B cell (primary cell): ENCODE results near the gene ATAD2B. TPM values are rescaled to one million over a fixed set of nuclear protein-coding genes. Genes with fewer than 3 reads are reported as not detected.

ENCODE experiments used
- ATAC-seq: fragments of 200-7000 bp; cut with Tn5 transposase; one replicate; pipeline ENCODE4 v1.10.0; 2021; ENCODE audit warnings: low read depth, mild to moderate bottlenecking, moderate number of reproducible peaks, moderate library complexity
- CTCF ChIA-PET: fragments of 350-600 bp; sonication (Branson Sonifier 250); formaldehyde crosslinking; loops from one replicate; lab custom pipeline; 2021; ENCODE audit warnings: antibody characterized with exemption, inconsistent platforms; lab: Charles Lee
- POLR2A ChIA-PET: fragments of 350-600 bp; sonication (Branson Sonifier 250); formaldehyde crosslinking; loops from one replicate; lab custom pipeline; 2021; ENCODE audit warnings: antibody characterized with exemption; lab: Charles Lee
- DNase-seq: peaks from one replicate; pipeline ENCODE4 v3.0.0; 2013
- H2AFZ ChIP-seq: 2 replicates; pipeline ENCODE4 v1.6.1; 2012; ENCODE audit warnings: mild to moderate bottlenecking, low read depth, low read length; ENCODE audit not compliant: insufficient read depth, poor library complexity, severe bottlenecking
- H3K27ac ChIP-seq, 2 donors: 1 replicate in 1 of 2; 2 replicates in 1 of 2; pipeline ENCODE4 v1.5.1; 2012 to 2013; ENCODE audit warnings: low read length in 2 of 2, mild to moderate bottlenecking in 2 of 2, moderate library complexity in 1 of 2
- H3K27me3 ChIP-seq, 4 experiments: fragments of 200-600 bp in 1 of 4; sonication (generic) in 1 of 4; replicated peaks in 1 of 4; 1 replicate in 2 of 4; 2 replicates in 2 of 4; pipeline versions ENCODE4 v1.6.1 to v1.7.0; 2013 to 2016; ENCODE audit warnings: low read length in 3 of 4, mild to moderate bottlenecking in 2 of 4, mixed read lengths in 1 of 4, moderate library complexity in 1 of 4; ENCODE audit not compliant: insufficient read depth in 4 of 4, control insufficient read depth in 3 of 4; ENCODE audit errors: control extremely low read depth in 1 of 4
- H3K36me3 ChIP-seq, 2 experiments: replicated peaks in 1 of 2; 1 replicate in 1 of 2; 2 replicates in 1 of 2; pipeline versions ENCODE4 v1.6.1 to v1.7.1; 2013; ENCODE audit warnings: low read length in 1 of 2; ENCODE audit not compliant: insufficient read depth in 2 of 2, control insufficient read depth in 1 of 2; ENCODE audit errors: control extremely low read depth in 1 of 2, extremely low read depth in 1 of 2
- H3K4me1 ChIP-seq, 2 donors: fragments of 200-600 bp in 1 of 2; sonication (generic) in 1 of 2; 1 replicate in 1 of 2; 2 replicates in 1 of 2; pipeline versions ENCODE4 v1.5.1 to v1.6.1; 2013 to 2017; ENCODE audit warnings: low read length in 2 of 2; ENCODE audit not compliant: control insufficient read depth in 2 of 2, insufficient read depth in 2 of 2
- H3K4me2 ChIP-seq: replicated peaks from 2 replicates; pipeline ENCODE3; 2012; ENCODE audit warnings: mild to moderate bottlenecking, low read depth, low read length; ENCODE audit not compliant: poor library complexity, severe bottlenecking
- H3K4me3 ChIP-seq, 5 experiments: fragments of 200-600 bp in 1 of 5; sonication (generic) in 1 of 5; 1 replicate in 3 of 5; 2 replicates in 2 of 5; pipeline versions ENCODE4 v1.5.1 to v1.7.0; 2011 to 2016; ENCODE audit warnings: low read length in 4 of 5, mild to moderate bottlenecking in 4 of 5, low read depth in 2 of 5, control low read depth in 1 of 5, moderate library complexity in 1 of 5; ENCODE audit not compliant: insufficient read depth in 1 of 5; ENCODE audit errors: control extremely low read depth in 1 of 5, extremely low read depth in 1 of 5
- H3K79me2 ChIP-seq: fragments of 200-600 bp; sonication (generic); one replicate; pipeline ENCODE4 v1.6.0; 2016; ENCODE audit warnings: low read length; ENCODE audit not compliant: control insufficient read depth, insufficient read depth
- H3K9ac ChIP-seq: fragments of 200-600 bp; sonication (generic); 2 replicates; pipeline ENCODE4 v1.6.1; 2017; ENCODE audit warnings: mild to moderate bottlenecking, low read length, moderate library complexity
- H3K9me3 ChIP-seq, 3 donors: one replicate each; pipeline versions ENCODE4 v1.6.1 to v1.7.1; 2013; ENCODE audit warnings: low read length in 2 of 3; ENCODE audit not compliant: control insufficient read depth in 2 of 3, insufficient read depth in 1 of 3; ENCODE audit errors: control extremely low read depth in 1 of 3
- H4K20me1 ChIP-seq: 2 replicates; pipeline ENCODE4 v1.6.0; 2012; ENCODE audit warnings: mild to moderate bottlenecking, low read length; ENCODE audit not compliant: insufficient read depth, control insufficient read depth, poor library complexity, severe bottlenecking
- H3K27ac Mint-ChIP-seq: one replicate; pipeline ENCODE4 v1.8.0; 2021; ENCODE audit warnings: mixed read lengths
- H3K27me3 Mint-ChIP-seq: one replicate; pipeline ENCODE4 v1.8.0; 2021; ENCODE audit warnings: mixed read lengths
- H3K4me1 Mint-ChIP-seq: one replicate; pipeline ENCODE4 v1.8.0; 2021; ENCODE audit warnings: mixed read lengths
- H3K4me3 Mint-ChIP-seq: one replicate; pipeline ENCODE4 v1.8.0; 2021; ENCODE audit warnings: mixed read lengths
- H3K9me3 Mint-ChIP-seq: one replicate; pipeline ENCODE4 v1.8.0; 2022; ENCODE audit warnings: mixed read lengths; ENCODE audit not compliant: insufficient read depth
- CTCF ChIP-seq: fragments of 200-600 bp; IDR thresholded peaks from one replicate; pipeline ENCODE4 v1.8.0; 2022; ENCODE audit warnings: antibody characterized with exemption, mild to moderate bottlenecking
- EZH2 ChIP-seq: IDR thresholded peaks from 2 replicates; pipeline ENCODE4 v1.6.1; 2012; ENCODE audit warnings: borderline replicate concordance, low read depth, mild to moderate bottlenecking, moderate library complexity, low read length; ENCODE audit not compliant: insufficient read depth, poor library complexity, severe bottlenecking
- WGBS: methylation state at CpG from one replicate; pipeline ENCODE4 v1.1.5; 2013; ENCODE audit warnings: missing lambda C conversion rate; ENCODE audit not compliant: insufficient coverage; 5-methylcytosine and 5-hydroxymethylcytosine counted together
- intact Hi-C: fragments of 100-400 bp; cut with micrococcal nuclease; formaldehyde crosslinking; loops from one replicate; pipeline ENCODE4 v1.10.0; 2022
- polyA plus RNA-seq: library from polyadenylated mRNA; depleted of rRNA; stranded (reverse); fragments of >200 nt; gene quantifications from 2 replicates; pipeline ENCODE4 v1.2.3, GENCODE V29; 2012
- total RNA-seq, 2 donors: library from RNA; stranded (reverse); fragments of 120-200 nt in 1 of 2; gene quantifications; 1 replicate in 1 of 2; 2 replicates in 1 of 2; pipeline versions ENCODE4 v1.2.3 to v1.2.4, GENCODE V29; 2013 to 2022

Gene ATAD2B
- total and polyA plus RNA-seq, 2 donors (not counting 1 experiment from before 2014, with no cell fraction given): 5.1 to 90.8 TPM

- 3% methylated on average over 42 of the region's 46 CpGs for WGBS
- no peaks in the 10 kb centered on the region for H4K20me1 ChIP-seq
- ChIA-PET CTCF (interaction anchor here (1.1 to 4.3 kb wide), 3 partner anchors 14 to 143 kb away, joined by 3 to 66 read pairs (median 6); partner anchors contain the start of gene ATAD2B), POLR2A (interaction anchor here (0.5 to 5.6 kb wide), 6 partner anchors 10 to 136 kb away, joined by 3 to 47 read pairs (median 4); partner anchors contain the start of genes ATAD2B and SF3B6)
- peaks cover 12 to 18% of the 10 kb centered on the region in 2 donors for H3K4me1 ChIP-seq
- H2AFZ ChIP-seq: peak overlapping the region; percentile 75
- peak overlapping the region; percentile 84 for H3K4me2 ChIP-seq
- ATAC-seq (peak; percentile 55), DNase-seq (no peak)
- H3K36me3 ChIP-seq: no peaks in the 10 kb centered on the region
- H3K9ac ChIP-seq: peak overlapping the region; percentile 80
- Mint-ChIP-seq H3K27me3 (no peaks in the 10 kb centered on the region), H3K4me3 (peak overlapping the region; percentile 91), H3K27ac (peak overlapping the region; percentile 85), H3K9me3 (no peaks in the 10 kb centered on the region), H3K4me1 (peaks cover 21% of the 10 kb centered on the region)
- TF ChIP-seq CTCF (no peak), EZH2 (no peak)
- no peaks in the 10 kb centered on the region for H3K9me3 ChIP-seq
- H3K27ac ChIP-seq: peak overlapping the region; percentile 21 to 72
- intact Hi-C loops: loop anchor here (1.0 to 5.0 kb wide), 5 partner anchors 14 to 1938 kb away; partner anchors contain the start of genes ASXL2, ATAD2B, FKBP1B and SF3B6
- peaks cover 44% of the 10 kb centered on the region for H3K79me2 ChIP-seq
- peak overlapping the region; percentile 65 to 91 (median 80) for H3K4me3 ChIP-seq
- no peaks in the 10 kb centered on the region for H3K27me3 ChIP-seq
Observed at GRCh38 chr2:23940718-23941620, 14.0 kb upstream of the ATAD2B start.
